Kidney epithelial cell (primary cell): ENCODE results near the gene SUV39H1. TPM values are rescaled to one million over a fixed set of nuclear protein-coding genes. Genes with fewer than 3 reads are reported as not detected.
"Not testable (repeated sequence)": the region's sequence is repeated elsewhere in the genome, so short reads cannot be mapped to it uniquely, and the experiment has no call there.

ENCODE experiments used
- DNase-seq: peaks from one replicate; pipeline ENCODE4 v3.0.0-alpha.2; 2010; ENCODE audit warnings: low read depth
- H3K27me3 ChIP-seq: 2 replicates; pipeline ENCODE4 v1.6.0; 2011; ENCODE audit warnings: low read length; ENCODE audit not compliant: control insufficient read depth, insufficient read depth
- H3K36me3 ChIP-seq: 2 replicates; pipeline ENCODE4 v1.5.1; 2011; ENCODE audit warnings: low read length; ENCODE audit not compliant: control insufficient read depth, insufficient read depth
- H3K4me3 ChIP-seq: 2 replicates; pipeline ENCODE4 v1.5.1; 2011; ENCODE audit warnings: low read depth, mild to moderate bottlenecking, control low read depth, low read length
- total RNA-seq: library from RNA; depleted of rRNA; stranded (reverse); fragments of >200 nt; gene quantifications from 2 replicates; pipeline ENCODE4 v1.2.3, GENCODE V29; 2015
- TF ChIP-seq, protein P1 (sequence below): IDR thresholded peaks from 2 replicates; pipeline ENCODE4 v1.5.1; 2011; ENCODE audit warnings: mild to moderate bottlenecking, moderate library complexity, low read length, control low read depth, inconsistent platforms; ENCODE audit not compliant: insufficient read depth, poor library complexity, severe bottlenecking

Gene SUV39H1
- total RNA-seq, 1 donor from 2014 or later, result 7.6 TPM

DNA sequence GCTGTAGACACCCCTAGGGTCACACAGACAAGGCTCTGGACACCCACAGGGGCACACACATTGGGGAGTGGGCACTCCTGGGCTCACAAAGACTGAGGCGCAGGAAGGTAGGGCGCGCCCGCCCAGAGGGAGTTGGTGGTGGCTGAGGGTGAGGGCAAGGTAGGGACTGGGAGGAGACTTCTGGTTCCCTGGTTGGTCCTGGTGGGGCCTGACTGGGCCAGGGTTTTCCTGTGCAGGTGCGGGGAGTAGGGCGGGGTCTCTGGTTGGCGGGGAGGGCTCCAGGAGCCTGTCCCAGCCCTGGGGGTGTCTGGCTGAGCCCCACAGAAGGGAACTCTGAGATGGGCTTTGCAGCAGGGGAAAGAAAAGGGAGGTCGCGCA, 19.7 kb upstream of the SUV39H1 start:
- H3K4me3 ChIP-seq, result peak overlapping the region; percentile 69
- no peak for DNase-seq
- TF ChIP-seq, protein P1, sequence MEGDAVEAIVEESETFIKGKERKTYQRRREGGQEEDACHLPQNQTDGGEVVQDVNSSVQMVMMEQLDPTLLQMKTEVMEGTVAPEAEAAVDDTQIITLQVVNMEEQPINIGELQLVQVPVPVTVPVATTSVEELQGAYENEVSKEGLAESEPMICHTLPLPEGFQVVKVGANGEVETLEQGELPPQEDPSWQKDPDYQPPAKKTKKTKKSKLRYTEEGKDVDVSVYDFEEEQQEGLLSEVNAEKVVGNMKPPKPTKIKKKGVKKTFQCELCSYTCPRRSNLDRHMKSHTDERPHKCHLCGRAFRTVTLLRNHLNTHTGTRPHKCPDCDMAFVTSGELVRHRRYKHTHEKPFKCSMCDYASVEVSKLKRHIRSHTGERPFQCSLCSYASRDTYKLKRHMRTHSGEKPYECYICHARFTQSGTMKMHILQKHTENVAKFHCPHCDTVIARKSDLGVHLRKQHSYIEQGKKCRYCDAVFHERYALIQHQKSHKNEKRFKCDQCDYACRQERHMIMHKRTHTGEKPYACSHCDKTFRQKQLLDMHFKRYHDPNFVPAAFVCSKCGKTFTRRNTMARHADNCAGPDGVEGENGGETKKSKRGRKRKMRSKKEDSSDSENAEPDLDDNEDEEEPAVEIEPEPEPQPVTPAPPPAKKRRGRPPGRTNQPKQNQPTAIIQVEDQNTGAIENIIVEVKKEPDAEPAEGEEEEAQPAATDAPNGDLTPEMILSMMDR, result no peak

DNA sequence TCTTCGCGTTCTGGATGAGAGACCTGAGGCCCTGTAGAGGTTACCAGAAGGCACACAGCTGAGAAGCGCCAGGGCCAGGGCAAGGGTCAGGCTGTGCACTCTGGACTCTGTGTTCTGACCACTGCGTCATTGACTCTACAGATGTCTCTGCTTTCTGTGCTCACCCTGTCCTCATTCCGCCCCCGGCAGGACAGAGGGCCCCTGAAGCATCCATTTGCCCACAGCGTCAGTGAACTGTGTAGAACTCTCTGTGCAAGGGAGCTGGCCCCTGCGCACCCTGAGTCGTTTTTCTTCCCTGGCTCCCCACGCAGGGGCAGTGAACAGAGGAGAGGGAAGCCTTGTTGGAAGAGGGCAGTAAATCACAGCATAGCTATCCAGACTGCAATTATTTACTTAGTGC, 19.0 kb upstream of the SUV39H1 start:
- H3K27me3 ChIP-seq, result no peaks in the 10 kb centered on the region
- H3K4me3 ChIP-seq, result peak overlapping the region; percentile 69
- TF ChIP-seq, protein P1, result no peak
- H3K36me3 ChIP-seq, result no peaks in the 10 kb centered on the region
- DNase-seq, result no peak

More for the DNA sequence above, 19.7 kb upstream of the SUV39H1 start:
- no peaks in the 10 kb centered on the region for H3K27me3 ChIP-seq
- no peaks in the 10 kb centered on the region for H3K36me3 ChIP-seq

DNA sequence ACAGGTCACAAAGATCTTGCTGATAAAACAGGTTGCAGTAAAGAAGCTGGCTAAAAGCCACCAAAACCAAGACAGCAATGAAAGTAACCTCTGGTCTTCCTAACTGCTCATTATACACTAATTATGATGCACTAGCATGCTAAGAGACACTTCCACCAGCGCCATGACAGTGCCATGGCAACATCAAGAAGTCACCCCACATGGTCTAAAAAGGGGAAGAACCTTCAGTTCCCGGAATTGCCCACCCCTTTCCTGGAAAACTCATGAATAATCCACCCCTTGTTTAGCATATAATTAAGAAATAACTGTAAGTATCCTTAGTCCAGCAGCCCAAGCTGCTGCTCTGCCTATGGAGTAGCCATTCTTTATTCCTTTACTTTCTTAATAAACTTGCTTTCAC, 16.1 kb upstream of the SUV39H1 start:
- H3K36me3 ChIP-seq, H3K4me3 ChIP-seq, DNase-seq, H3K27me3 ChIP-seq: not testable (repeated sequence)

DNA sequence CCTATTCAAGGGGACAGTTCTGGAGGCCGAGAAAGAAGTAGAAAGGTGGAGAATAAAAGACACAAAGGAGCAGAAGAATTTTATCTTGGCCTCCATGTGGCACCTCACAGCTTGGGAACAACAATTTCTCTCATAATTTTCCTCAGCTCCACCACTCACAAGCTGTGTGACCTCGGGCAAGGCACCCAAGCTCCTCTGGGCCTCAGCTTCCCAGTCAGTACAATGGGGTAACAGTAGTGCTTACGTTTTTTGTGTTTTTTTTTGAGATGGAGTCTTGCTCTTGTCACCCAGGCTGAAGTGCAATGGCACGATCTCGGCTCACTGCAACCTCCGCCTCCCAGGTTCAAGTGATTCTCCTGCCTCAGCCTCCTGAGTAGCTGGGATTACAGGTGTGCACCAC, 15.6 kb upstream of the SUV39H1 start:
- DNase-seq, H3K36me3 ChIP-seq: not testable (repeated sequence)

DNA sequence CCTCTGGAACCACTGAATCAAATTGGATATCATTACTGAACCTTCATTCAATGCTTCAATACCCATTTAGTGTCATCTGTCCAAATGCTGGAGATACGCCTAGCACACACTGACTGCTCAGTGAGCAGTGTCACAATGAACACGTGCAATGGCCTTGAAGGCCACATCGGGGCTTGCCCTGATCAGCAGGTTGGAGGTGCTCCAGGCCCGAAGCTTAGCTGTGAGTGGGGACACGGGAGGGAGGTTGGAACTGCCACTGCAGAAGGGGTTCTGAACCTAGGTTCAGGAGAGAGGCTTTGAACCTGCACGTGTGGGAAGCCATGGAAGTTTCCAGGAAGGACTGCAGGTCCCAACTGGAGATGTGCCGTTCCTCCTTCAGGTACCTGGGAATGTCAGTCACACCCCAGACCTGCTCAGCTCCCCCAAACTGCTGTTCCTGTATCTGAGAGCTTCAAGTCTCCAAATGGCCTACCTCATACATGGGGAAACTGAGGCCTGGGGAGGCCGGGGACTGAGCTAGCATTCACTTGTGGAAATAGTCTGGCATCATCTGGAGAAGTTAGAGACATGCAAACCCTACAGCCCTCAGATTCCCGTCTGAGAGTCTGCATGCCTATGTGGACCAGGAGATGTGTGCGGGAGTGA, 14.9 kb upstream of the SUV39H1 start:
- TF ChIP-seq, protein P1, result no peak
- no peak for DNase-seq

More for the DNA sequence above, 15.6 kb upstream of the SUV39H1 start:
- H3K4me3 ChIP-seq, H3K27me3 ChIP-seq: not testable (repeated sequence)

DNA sequence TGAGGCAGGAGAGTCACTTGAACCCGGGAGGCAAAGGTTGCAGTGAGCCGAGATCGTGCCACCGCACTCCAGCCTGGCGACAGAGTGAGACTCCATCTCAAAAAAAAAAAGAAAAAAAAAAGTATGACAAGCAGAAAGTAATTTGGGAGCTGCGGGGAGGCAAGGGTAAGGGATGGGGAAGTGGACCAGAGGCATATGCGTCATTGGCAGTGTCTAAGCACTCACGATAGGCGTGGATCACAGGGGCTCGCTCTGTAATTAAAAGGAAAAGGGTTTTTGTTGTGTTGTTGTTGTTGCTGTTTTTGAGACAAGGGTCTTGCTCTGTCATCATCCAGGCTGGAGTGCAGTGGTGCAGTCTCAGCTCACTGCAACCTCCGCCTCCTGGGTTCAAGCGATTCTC, 13.7 kb upstream of the SUV39H1 start:
- H3K4me3 ChIP-seq, H3K27me3 ChIP-seq, DNase-seq, H3K36me3 ChIP-seq: not testable (repeated sequence)

More for the DNA sequence above, 14.9 kb upstream of the SUV39H1 start:
- Histone ChIP-seq H3K4me3 (no peak overlapping the region), H3K36me3 (no peaks in the 10 kb centered on the region), H3K27me3 (no peaks in the 10 kb centered on the region)

DNA sequence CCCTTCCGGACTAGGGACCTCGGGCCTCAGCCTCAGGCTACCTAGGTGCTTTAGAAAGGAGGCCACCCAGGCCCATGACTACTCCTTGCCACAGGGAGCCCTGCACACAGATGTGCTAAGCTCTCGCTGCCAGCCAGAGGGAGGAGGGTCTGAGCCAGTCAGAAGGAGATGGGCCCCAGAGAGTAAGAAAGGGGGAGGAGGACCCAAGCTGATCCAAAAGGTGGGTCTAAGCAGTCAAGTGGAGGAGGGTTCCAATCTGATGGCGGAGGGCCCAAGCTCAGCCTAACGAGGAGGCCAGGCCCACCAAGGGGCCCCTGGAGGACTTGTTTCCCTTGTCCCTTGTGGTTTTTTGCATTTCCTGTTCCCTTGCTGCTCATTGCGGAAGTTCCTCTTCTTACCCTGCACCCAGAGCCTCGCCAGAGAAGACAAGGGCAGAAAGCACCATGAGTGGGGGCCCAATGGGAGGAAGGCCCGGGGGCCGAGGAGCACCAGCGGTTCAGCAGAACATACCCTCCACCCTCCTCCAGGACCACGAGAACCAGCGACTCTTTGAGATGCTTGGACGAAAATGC, 13.0 kb upstream of the SUV39H1 start, which contains the start of gene WAS:
Gene WAS (plus strand): TSS at position 389 of the 572 bp plus-strand sequence. CDS start 55 bp downstream, at position 444.
- TF ChIP-seq, protein P1, result no peak
- DNase-seq, result no peak
- Histone ChIP-seq H3K4me3 (no peak within 1 kb of the TSS), H3K36me3 (no peaks in the 10 kb centered on the region), H3K27me3 (no peaks in the 10 kb centered on the region)
